ENCODE results near the gene NFYC. TPM values are rescaled to one million over a fixed set of nuclear protein-coding genes. Genes with fewer than 3 reads are reported as not detected.

NFYC gene
- total and polyA plus RNA-seq, 2 of the 8 experiments (the other 6 are each of a cell fraction or from before 2014, with no cell fraction given) = 54.1 to 124 TPM

GRCh38 chr1:40806240-40806639 lies 114.7 kb downstream of the NFYC start:
- H4K5ac ChIP-seq (ENCODE audit: insufficient read length, low read depth, low read length) = no peak overlapping the region
- POLR2A ChIA-PET (ENCODE audit: partially characterized antibody) = interaction anchor here (1.6 to 2.0 kb wide), 2 partner anchors 10 to 50 kb away, joined by 3 to 6 read pairs; no protein-coding TSS in a partner anchor
- H2BK15ac ChIP-seq (ENCODE audit: low read length) = peak overlapping the region; percentile 81; the same call in 1 of the 2 replicates
- no peak overlapping the region for H3K4me3 ChIP-seq (ENCODE audit: extremely low read depth in 1 of 4, insufficient read depth in 2 of 4, low read depth in 3 of 4, low read length in 4 of 4)
- H4K20me1 ChIP-seq (replicated peaks in 1 of 2; ENCODE audit: control insufficient read depth in 1 of 2, insufficient read depth in 2 of 2, low read length in 2 of 2) = no peaks in the 10 kb centered on the region
- H3K23ac ChIP-seq (ENCODE audit: insufficient read length) = no peak overlapping the region
- peak overlapping the region; percentile 69 for H3K4ac ChIP-seq (replicated peaks; ENCODE audit: insufficient read length, low read depth, low read length)
- no peak overlapping the region for H3K14ac ChIP-seq (ENCODE audit: insufficient read length)
- no peak overlapping the region for H4K8ac ChIP-seq (ENCODE audit: extremely low read depth, insufficient read depth, low read length)
- no peak overlapping the region for H2BK12ac ChIP-seq (ENCODE audit: low read depth, low read length)
- DNase-seq (ENCODE audit: low read depth in 1 of 2, low spot score in 2 of 2) (no peak), FAIRE-seq (no peak)
- peaks cover 3% of the 10 kb centered on the region; the same call in 1 of the 2 replicates for H3K23me2 ChIP-seq (ENCODE audit: low read depth, low read length)
- no peak overlapping the region for H3K4me2 ChIP-seq (ENCODE audit: insufficient read depth in 1 of 2, low read depth in 2 of 2, low read length in 2 of 2)
- no peak overlapping the region for H3K56ac ChIP-seq (replicated peaks; ENCODE audit: insufficient read length, low read depth, low read length)
- no peaks in the 10 kb centered on the region for H3K79me2 ChIP-seq (ENCODE audit: control insufficient read depth in 1 of 2, insufficient read depth in 2 of 2, low read length in 2 of 2)
- H3K27ac ChIP-seq (ENCODE audit: low read depth, low read length) = no peak overlapping the region
- H4K91ac ChIP-seq (replicated peaks; ENCODE audit: insufficient read length, low read length) = no peak overlapping the region
- TF ChIP-seq MAFK (IDR thresholded peaks at IDR 0.05; ENCODE audit: low read depth, low read length) (no peak), KDM4A (IDR thresholded peaks at IDR 0.05; ENCODE audit: low read depth, low read length, severe bottlenecking) (no peak), MAX (IDR thresholded peaks at IDR 0.05) (no peak), ATF3 (IDR thresholded peaks at IDR 0.05; ENCODE audit: insufficient read depth, low read depth, low read length) (no peak), SIX5 (IDR thresholded peaks at IDR 0.05; ENCODE audit: low read depth, low read length) (no peak), YY1 (IDR thresholded peaks at IDR 0.05; ENCODE audit: low read depth, low read length) (no peak), ZNF274 (IDR thresholded peaks at IDR 0.05; ENCODE audit: borderline replicate concordance, extremely low read depth, low read length) (no peak), NANOG (IDR thresholded peaks at IDR 0.05; ENCODE audit: insufficient read depth, low read depth, low read length, poor library complexity, severe bottlenecking) (no peak), POU5F1 (IDR thresholded peaks at IDR 0.05; ENCODE audit: low read depth, low read length) (no peak), KDM1A (IDR thresholded peaks at IDR 0.05; ENCODE audit: borderline replicate concordance, low read length) (no peak), GABPA (IDR thresholded peaks at IDR 0.05; ENCODE audit: borderline replicate concordance, insufficient read depth, low read length) (no peak)
- H2BK5ac ChIP-seq (ENCODE audit: low read depth, low read length) = no peak overlapping the region
- no peak overlapping the region for H2BK120ac ChIP-seq (replicated peaks; ENCODE audit: low read depth, low read length)
- H3K79me1 ChIP-seq (ENCODE audit: low read depth, low read length) = no peaks in the 10 kb centered on the region
- no peak overlapping the region for H3K9ac ChIP-seq (replicated peaks in 1 of 4; ENCODE audit: extremely low read depth in 1 of 4, low read depth in 3 of 4, low read length in 3 of 4)
- no peak overlapping the region for H2AFZ ChIP-seq (ENCODE audit: low read length)
- no peak overlapping the region for H3K18ac ChIP-seq (ENCODE audit: extremely low read depth, low read length)
- peaks cover 6 to 29% (median 23%) of the 10 kb centered on the region in 4 experiments for H3K4me1 ChIP-seq (replicated peaks in 1 of 4; ENCODE audit: control insufficient read depth in 3 of 4, insufficient read depth in 4 of 4, low read length in 3 of 4)
- CTCF ChIA-PET (ENCODE audit: partially characterized antibody) = interaction anchor here (0.8 to 24.5 kb wide), 6 partner anchors 15 to 147 kb away, joined by 3 to 325 read pairs (median 4); no protein-coding TSS in a partner anchor
- 95% methylated on average over 3 of the region's 3 CpGs; no CpG with 5 or more reads in 1 of the 2 experiments for WGBS, 2 experiments (ENCODE audit: extremely low coverage in 1 of 2, insufficient coverage in 1 of 2, insufficient read length in 1 of 2, insufficient replicate concordance in 2 of 2, low coverage in 1 of 2, low lambda C conversion rate in 2 of 2, missing lambda C conversion rate in 1 of 2)
- no peaks in the 10 kb centered on the region for H3K36me3 ChIP-seq (ENCODE audit: control insufficient read depth in 2 of 4, insufficient read depth in 4 of 4, low read length in 3 of 4)
- no peak overlapping the region for H2BK20ac ChIP-seq (ENCODE audit: low read length)
- H3K27me3 ChIP-seq (replicated peaks in 1 of 4; ENCODE audit: control insufficient read depth in 3 of 4, extremely low read depth in 1 of 4, insufficient read depth in 3 of 4, low read length in 3 of 4) = peaks cover 0 to 5% (median 3%) of the 10 kb centered on the region in 4 experiments; a peak in 3 of 7 replicates
- H2AK5ac ChIP-seq (ENCODE audit: low read depth, low read length) = no peak overlapping the region; the same call in 1 of the 2 replicates
- no peaks in the 10 kb centered on the region for H3K9me3 ChIP-seq (ENCODE audit: insufficient read depth in 2 of 2, low read depth in 1 of 2, low read length in 1 of 2)
